NCI-H1417 treated with DMSO at 0.1 percent for 48 hours (cell line): ENCODE data around the gene LRRFIP2.
"Not testable (repeated sequence)": the region's sequence is repeated elsewhere in the genome, so short reads cannot be mapped to it uniquely, and the experiment has no call there.

ENCODE experiments used
- DNase-seq: peaks from one replicate; lab custom pipeline; 2025; lab: John Stamatoyannopoulos, UW

Gene LRRFIP2

GRCh38 chr3:37064747-37065146, 109.6 kb downstream of the LRRFIP2 start:
- no peak for DNase-seq

GRCh38 chr3:37058117-37058516, 116.3 kb downstream of the LRRFIP2 start:
- DNase-seq = no peak

DNA sequence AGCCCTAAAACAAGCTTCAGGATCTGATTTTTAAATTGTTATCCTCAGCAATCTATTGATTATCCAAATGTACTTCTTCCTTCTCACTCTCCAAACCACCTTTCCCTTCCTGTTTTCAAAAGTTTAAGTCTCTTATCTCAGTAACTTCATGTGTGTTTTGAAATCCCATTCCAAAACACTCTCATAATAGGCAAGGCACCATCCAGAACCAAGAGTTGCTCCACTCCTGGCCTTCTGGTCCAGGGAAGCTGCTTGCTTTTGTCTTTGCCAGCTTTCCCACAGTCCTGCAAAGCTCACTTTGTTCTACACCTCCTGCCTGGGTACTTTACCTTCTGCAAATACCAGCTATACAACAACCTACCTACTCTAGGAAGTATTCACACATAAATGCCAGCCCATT, 117.6 kb downstream of the LRRFIP2 start:
- DNase-seq = no peak

DNA sequence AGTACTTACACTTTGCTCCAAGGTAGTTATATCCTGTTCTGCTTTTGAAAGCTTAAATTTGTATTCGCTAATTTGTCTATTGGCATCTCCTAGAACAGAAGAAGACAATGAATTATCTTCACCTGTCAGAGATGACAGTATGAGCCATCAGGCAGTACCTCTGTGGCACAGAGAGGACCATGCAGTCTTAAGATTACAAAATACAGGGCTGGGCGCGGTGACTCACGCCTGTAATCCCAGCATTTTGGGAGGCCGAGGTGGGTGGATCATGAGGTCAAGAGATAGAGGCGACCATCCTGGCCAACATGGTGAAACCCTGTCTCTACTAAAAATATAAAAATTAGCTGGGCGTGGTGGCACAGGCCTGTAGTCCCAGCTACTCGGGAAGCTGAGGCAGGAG, 119.3 kb downstream of the LRRFIP2 start:
- not testable (repeated sequence) for DNase-seq

GRCh38 chr3:37054370-37054769, 120.0 kb downstream of the LRRFIP2 start:
- DNase-seq = no peak

- no peak for DNase-seq
Measured at GRCh38 chr3:37053753-37054152, 120.6 kb downstream of the LRRFIP2 start.

DNA sequence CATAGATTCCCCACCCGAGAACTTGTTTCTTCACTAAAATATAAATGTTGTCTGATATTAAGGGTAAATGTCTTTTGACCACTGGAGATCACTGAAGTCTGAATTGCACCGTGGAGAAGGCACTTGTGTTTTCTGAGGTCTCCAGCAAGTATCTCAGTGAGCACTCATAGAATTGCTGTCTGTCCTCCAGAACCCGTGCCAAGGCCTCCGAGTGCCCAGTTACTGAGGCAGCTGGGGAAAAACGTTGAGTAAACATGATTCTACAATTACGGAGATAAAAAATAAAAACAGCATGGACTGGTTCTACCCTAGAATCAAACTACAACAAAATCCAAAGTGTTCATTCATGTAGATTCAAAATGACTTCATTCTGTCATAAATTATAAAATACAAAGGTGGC, 121.0 kb downstream of the LRRFIP2 start:
- no peak for DNase-seq

DNA sequence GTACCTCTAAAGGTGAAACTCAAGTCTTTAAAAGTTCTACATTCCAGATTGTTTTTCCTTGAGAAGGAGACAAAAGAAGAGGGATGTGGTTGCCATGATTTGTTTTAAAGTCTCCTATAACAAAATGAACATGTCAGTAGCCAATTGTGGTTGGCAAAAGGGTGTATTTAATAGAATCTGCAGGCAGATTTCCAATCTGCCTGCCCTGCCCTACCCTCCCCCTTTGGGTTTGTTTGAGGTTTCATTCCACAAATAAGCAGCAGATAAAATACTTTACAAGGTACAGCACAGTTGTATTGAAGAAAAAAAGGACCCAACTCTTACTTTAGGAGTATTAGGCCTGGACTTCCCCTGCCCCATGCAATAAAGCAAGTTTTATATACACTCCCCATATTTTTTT, 121.5 kb downstream of the LRRFIP2 start:
- DNase-seq = no peak

- no peak for DNase-seq
Measured at GRCh38 chr3:37050282-37050681, 124.1 kb downstream of the LRRFIP2 start.

- not testable (repeated sequence) for DNase-seq
Measured at GRCh38 chr3:37042712-37043111, 131.7 kb downstream of the LRRFIP2 start.

DNA sequence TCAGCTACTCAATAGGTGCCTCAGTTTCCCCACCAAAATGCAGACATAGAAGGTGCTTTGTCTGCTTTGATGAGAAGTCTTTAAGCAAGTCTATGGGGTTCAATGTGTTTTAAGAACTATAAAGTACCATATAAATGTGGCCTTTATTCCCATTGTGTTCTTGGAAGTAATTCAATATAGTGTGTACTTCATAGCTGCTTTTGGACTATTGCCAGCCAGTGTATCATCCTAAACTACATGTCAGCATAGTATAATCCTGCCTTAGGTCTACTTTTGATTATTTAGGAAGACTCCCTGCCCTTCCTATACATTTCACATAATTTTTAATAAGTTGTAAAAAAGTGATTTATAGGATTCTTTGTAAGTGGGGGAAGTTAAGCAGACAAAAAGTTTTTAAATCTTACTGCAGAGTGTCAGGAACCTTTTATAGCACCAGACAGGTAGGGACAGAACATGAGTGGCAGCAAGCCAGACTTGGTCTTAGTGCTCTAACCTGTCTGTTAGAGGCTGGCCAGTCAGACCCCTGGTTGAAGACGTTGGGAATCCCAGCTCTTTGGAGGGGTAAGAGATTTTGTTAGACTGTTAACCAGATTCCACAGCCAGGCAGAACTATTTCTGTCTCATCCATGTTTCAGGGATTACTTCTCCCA, 132.7 kb downstream of the LRRFIP2 start:
- DNase-seq = no peak

DNA sequence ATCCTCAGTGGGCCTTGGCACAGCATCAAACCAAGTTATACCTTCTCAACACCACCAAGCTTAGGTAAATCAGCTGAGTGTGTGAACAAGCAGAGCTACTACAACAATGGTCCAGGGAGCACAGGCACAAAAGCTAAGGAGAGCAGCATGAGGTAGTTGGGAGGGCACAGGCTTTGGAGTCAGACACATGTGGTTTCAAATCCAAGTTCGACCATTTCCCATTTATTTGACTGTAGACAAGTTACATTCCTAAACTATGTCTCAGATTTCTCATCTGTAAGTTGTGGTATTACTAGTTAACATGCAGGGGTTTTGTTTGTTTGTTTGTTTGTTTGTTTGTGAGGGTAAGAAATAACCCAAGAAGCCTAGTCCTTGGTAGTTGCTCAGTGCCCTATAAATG, 134.2 kb downstream of the LRRFIP2 start:
- DNase-seq = no peak

- DNase-seq = no peak
Measured at GRCh38 chr3:37039161-37039846, 135.1 kb downstream of the LRRFIP2 start.

GRCh38 chr3:37037352-37037751, 137.0 kb downstream of the LRRFIP2 start:
- DNase-seq = no peak

- DNase-seq = no peak
Measured at GRCh38 chr3:37032961-37033360, 141.4 kb downstream of the LRRFIP2 start.

GRCh38 chr3:37031096-37031682, 143.2 kb downstream of the LRRFIP2 start:
- DNase-seq = no peak

DNA sequence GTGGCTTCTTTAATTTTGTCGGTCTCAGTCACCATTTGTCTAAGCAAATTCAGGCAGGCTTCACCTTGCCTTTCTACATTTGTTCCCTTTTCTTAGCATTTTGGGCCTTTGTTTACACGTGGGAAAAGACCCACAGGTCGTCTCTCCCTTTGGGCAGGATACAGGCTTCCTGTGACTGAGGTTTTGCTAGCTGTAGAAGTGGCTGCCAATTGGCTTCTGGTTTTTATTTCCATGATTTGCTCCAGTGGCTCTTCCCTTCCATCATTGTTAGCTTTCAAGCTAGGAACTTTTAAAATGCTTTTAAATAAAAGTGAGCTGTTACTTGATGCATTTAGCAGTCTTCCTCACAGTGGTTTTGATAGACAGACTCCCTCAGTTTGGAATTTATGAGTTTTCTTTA, 143.8 kb downstream of the LRRFIP2 start:
- DNase-seq = no peak

GRCh38 chr3:37029516-37030163, 144.7 kb downstream of the LRRFIP2 start:
- DNase-seq = no peak

GRCh38 chr3:37029111-37029510, 145.3 kb downstream of the LRRFIP2 start:
- no peak for DNase-seq

DNA sequence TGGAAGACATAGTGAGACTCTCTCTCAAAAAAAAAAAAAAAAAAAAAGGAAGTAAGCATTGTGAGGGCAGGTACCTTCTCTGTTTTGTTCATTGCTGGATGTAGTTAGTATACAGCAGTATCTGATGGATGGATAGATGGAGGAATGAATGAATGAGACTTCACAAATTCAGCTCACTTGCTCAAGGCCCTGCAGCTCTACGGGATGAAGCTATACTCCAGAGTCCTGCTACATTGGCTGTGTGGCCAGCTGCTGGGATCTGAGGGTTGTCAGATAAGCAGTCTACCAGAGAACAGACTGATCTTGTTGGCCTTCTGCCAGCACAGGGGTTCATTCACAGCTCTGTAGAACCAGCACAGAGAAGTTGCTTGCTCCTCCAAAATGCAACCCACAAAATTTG, 146.1 kb downstream of the LRRFIP2 start:
- no peak for DNase-seq

- DNase-seq = no peak
Measured at GRCh38 chr3:37026851-37027250, 147.5 kb downstream of the LRRFIP2 start.

DNA sequence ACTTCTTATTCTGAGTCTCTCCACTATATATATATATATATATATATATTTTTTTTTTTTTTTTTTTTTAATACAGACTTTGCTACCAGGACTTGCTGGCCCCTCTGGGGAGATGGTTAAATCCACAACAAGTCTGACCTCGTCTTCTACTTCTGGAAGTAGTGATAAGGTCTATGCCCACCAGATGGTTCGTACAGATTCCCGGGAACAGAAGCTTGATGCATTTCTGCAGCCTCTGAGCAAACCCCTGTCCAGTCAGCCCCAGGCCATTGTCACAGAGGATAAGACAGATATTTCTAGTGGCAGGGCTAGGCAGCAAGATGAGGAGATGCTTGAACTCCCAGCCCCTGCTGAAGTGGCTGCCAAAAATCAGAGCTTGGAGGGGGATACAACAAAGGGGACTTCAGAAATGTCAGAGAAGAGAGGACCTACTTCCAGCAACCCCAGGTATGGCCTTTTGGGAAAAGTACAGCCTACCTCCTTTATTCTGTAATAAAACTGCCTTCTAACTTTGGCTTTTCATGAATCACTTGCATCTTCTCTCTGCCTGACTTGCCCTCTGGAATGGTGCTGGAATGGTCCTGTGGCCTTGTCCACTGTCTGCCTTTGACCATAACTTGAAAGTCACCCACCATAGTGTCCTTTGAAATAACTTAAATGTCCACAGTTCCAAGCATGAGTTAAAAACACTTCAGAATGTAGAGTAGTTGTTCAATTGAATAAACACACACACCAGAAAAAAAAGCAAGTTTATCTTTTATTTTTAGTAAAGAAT, 148.6 kb downstream of the LRRFIP2 start:
- no peak for DNase-seq
